Cardiac fibroblast (primary cell): ENCODE data around the gene LCT.

Source experiments
- DNase-seq, 2 donors: peaks; one replicate each; pipeline versions ENCODE4 v3.0.0 to v3.0.0-alpha.2; 2010; ENCODE audit warnings: low read depth in 2 of 2
- H3K4me3 ChIP-seq, 2 donors: replicated peaks in 1 of 2; 1 replicate in 1 of 2; 2 replicates in 1 of 2; pipeline ENCODE4 v1.5.1; 2011; ENCODE audit warnings: low read depth in 2 of 2, low read length in 2 of 2, mild to moderate bottlenecking in 2 of 2, moderate library complexity in 1 of 2
- CTCF ChIP-seq: IDR thresholded peaks from one replicate; pipeline ENCODE4 v1.5.1; 2011; ENCODE audit warnings: low read depth, mild to moderate bottlenecking, low read length, inconsistent platforms

Gene LCT

GRCh38 chr2:135773917-135774316 is 63.1 kb downstream of the LCT start:
- DNase-seq = peak; percentile 26 to 54
- TF ChIP-seq CTCF = no peak
- H3K4me3 ChIP-seq = no peak overlapping the region

GRCh38 chr2:135773319-135773718 is 63.7 kb downstream of the LCT start:
- no peak for TF ChIP-seq CTCF
- no peak overlapping the region for H3K4me3 ChIP-seq
- no peak for DNase-seq

GRCh38 chr2:135768863-135769262 is 68.1 kb downstream of the LCT start:
- no peak overlapping the region for H3K4me3 ChIP-seq
- TF ChIP-seq CTCF = no peak
- no peak for DNase-seq

GRCh38 chr2:135762530-135762929 is 74.5 kb downstream of the LCT start:
- H3K4me3 ChIP-seq = no peak overlapping the region
- TF ChIP-seq CTCF = no peak
- DNase-seq = no peak

- no peak for TF ChIP-seq CTCF
- no peak overlapping the region for H3K4me3 ChIP-seq
- no peak for DNase-seq
Observed at GRCh38 chr2:135762022-135762421, 75.0 kb downstream of the LCT start.

- no peak overlapping the region for H3K4me3 ChIP-seq
Observed at GRCh38 chr2:135756692-135757091, 80.3 kb downstream of the LCT start.

More at GRCh38 chr2:135756692-135757091, 80.3 kb downstream of the LCT start:
- no peak for TF ChIP-seq CTCF
- DNase-seq = no peak
